Kidney (tissue), 14 donors: ENCODE measurements around the gene TBC1D8. TPM values are rescaled to one million over a fixed set of nuclear protein-coding genes. Genes with fewer than 3 reads are reported as not detected.
A peak's percentile ranks its signal among the peaks of the same experiment; 100 is the strongest.

Experiments
- DNase-seq, 5 donors: peaks; one replicate each; pipeline ENCODE4 v3.0.0-alpha.2; 2013 to 2020
- FAIRE-seq: peaks from 2 replicates; lab custom pipeline; 2012; peaks lifted over from hg19 to GRCh38; lab: Jason Lieb, UNC
- H3K27ac ChIP-seq, 2 donors: one replicate each; pipeline ENCODE4 v1.7.0; 2013; ENCODE audit warnings: low read depth in 2 of 2, low read length in 2 of 2, inconsistent platforms in 1 of 2
- H3K27me3 ChIP-seq: one replicate; pipeline ENCODE4 v1.7.1; 2013; ENCODE audit warnings: low read length, inconsistent platforms; ENCODE audit not compliant: control insufficient read depth, insufficient read depth
- H3K36me3 ChIP-seq, 3 donors: one replicate each; pipeline versions ENCODE4 v1.7.0 to v1.7.1; 2013; ENCODE audit warnings: low read length in 3 of 3, control low read depth in 1 of 3, inconsistent platforms in 1 of 3; ENCODE audit not compliant: insufficient read depth in 3 of 3, control insufficient read depth in 2 of 3
- H3K4me1 ChIP-seq, 3 donors: one replicate each; pipeline versions ENCODE4 v1.7.0 to v1.7.1; 2013; ENCODE audit warnings: low read length in 3 of 3, inconsistent platforms in 1 of 3, low read depth in 1 of 3; ENCODE audit not compliant: control insufficient read depth in 2 of 3, insufficient read depth in 2 of 3
- H3K4me3 ChIP-seq, 3 donors: one replicate each; pipeline versions ENCODE4 v1.7.0 to v1.8.1; 2013; ENCODE audit warnings: low read length in 3 of 3, control low read depth in 1 of 3, inconsistent platforms in 1 of 3
- H3K9ac ChIP-seq, 3 donors: one replicate each; pipeline versions ENCODE4 v1.7.0 to v1.7.1; 2013; ENCODE audit warnings: low read length in 3 of 3, control low read depth in 1 of 3, inconsistent platforms in 1 of 3
- H3K9me3 ChIP-seq, 3 donors: one replicate each; pipeline versions ENCODE4 v1.7.0 to v1.7.1; 2013; ENCODE audit warnings: low read length in 3 of 3, control low read depth in 1 of 3, inconsistent platforms in 1 of 3; ENCODE audit not compliant: control insufficient read depth in 2 of 3, insufficient read depth in 1 of 3
- CTCF ChIP-seq: IDR thresholded peaks from 3 replicates; pipeline ENCODE4 v1.5.1; 2012; ENCODE audit warnings: mild to moderate bottlenecking, moderate library complexity, borderline replicate concordance; ENCODE audit not compliant: insufficient read depth; ENCODE audit errors: extremely low read depth
- intact Hi-C: fragments of 100-400 bp; cut with DNase I; formaldehyde crosslinking; loops from one replicate; pipeline ENCODE4 v1.11.1; 2022
- polyA plus RNA-seq: library from polyadenylated mRNA; stranded (reverse); fragments of 350-450 nt; fragmentation: Illumina TruSeq; extraction: RNeasy Lipid Tissue Mini Kit (QIAGEN cat#74804); gene quantifications from one replicate; pipeline ENCODE4 v1.2.3, GENCODE V29; 2014; ENCODE audit warnings: low read depth, low replicate concordance; ENCODE audit not compliant: insufficient read depth
- total RNA-seq: library from RNA; stranded (reverse); fragmentation: NEBNext Ultra II Directional; extraction: Animal tissue kit (Norgen Biotek cat#: 25700); gene quantifications from one replicate; pipeline ENCODE4 v1.2.1, GENCODE V29; 2021
- donor health status: control.
- donor health status: control.
- donor health status: control.
- donor health status: control.
- donor health status: control.
- donor health status: DM: yes; HTN: yes; CAD: no.
- donor health status: Normal renal cell carcinoma (clear cell type).

The TBC1D8 gene
- total and polyA plus RNA-seq, 2 donors from 2014 or later = 7.4 to 47.9 TPM

- intact Hi-C loops = no loop called here
- no peaks in the 10 kb centered on the region for H3K27me3 ChIP-seq
- FAIRE-seq = no peak
- no peaks in the 10 kb centered on the region for H3K9me3 ChIP-seq
- peak overlapping the region; percentile 90 to 95 (median 95) for H3K4me3 ChIP-seq
- H3K27ac ChIP-seq = peak overlapping the region in 1 of 2 donors; percentile 85
- H3K4me1 ChIP-seq = peaks cover 0 to 16% (median 2%) of the 10 kb centered on the region in 3 donors
- peak in 2 of 5 donors; percentile 51 to 56 for DNase-seq
- peak overlapping the region; percentile 93 to 94 (median 94) for H3K9ac ChIP-seq
- peaks cover 9 to 36% (median 25%) of the 10 kb centered on the region in 3 donors for H3K36me3 ChIP-seq
- no peak for TF ChIP-seq CTCF
These were observed 147.9 kb downstream of the TBC1D8 start for GRCh38 chr2:101003278-101003775.

GRCh38 chr2:101002562-101003277, 148.5 kb downstream of the TBC1D8 start:
- DNase-seq (peak in 2 of 5 donors; percentile 53 to 59), FAIRE-seq (no peak)
- H3K9ac ChIP-seq = peak overlapping the region; percentile 93 to 94 (median 94)

GRCh38 chr2:101001691-101002561, 149.3 kb downstream of the TBC1D8 start, which contains the start of gene RPL31:
Gene RPL31 (plus strand): TSS chr2:101002289. CDS start chr2:101002702, 413 bp downstream.
- Histone ChIP-seq H3K4me3 (peak within 1 kb of the TSS; percentile 90 to 95 (median 95)), H3K27me3 (no peaks in the 10 kb centered on the region), H3K4me1 (peaks cover 0 to 16% (median 2%) of the 10 kb centered on the region in 3 donors), H3K36me3 (peaks cover 9 to 28% (median 20%) of the 10 kb centered on the region in 3 donors), H3K27ac (peak within 1 kb of the TSS; percentile 81 to 85), H3K9me3 (no peaks in the 10 kb centered on the region), H3K9ac (peak within 1 kb of the TSS; percentile 93 to 94 (median 94))
- FAIRE-seq = no peak
- intact Hi-C loops = no loop called here
- no peak for TF ChIP-seq CTCF
- DNase-seq = peak; percentile 98 to 99 (median 99)

More at GRCh38 chr2:101002562-101003277, 148.5 kb downstream of the TBC1D8 start:
- intact Hi-C loops = no loop called here
- H3K4me1 ChIP-seq = peaks cover 0 to 16% (median 2%) of the 10 kb centered on the region in 3 donors
- H3K27me3 ChIP-seq = no peaks in the 10 kb centered on the region
- peak overlapping the region; percentile 81 to 85 for H3K27ac ChIP-seq
- H3K4me3 ChIP-seq = peak overlapping the region; percentile 90 to 95 (median 95)
- TF ChIP-seq CTCF = no peak
- H3K36me3 ChIP-seq = peaks cover 9 to 36% (median 25%) of the 10 kb centered on the region in 3 donors
- no peaks in the 10 kb centered on the region for H3K9me3 ChIP-seq
